SK-N-SH treated with all-trans-retinoic acid at 6 μM for 48 hours (cell line): ENCODE data around the gene PIM3.

ENCODE experiments used
- ATAC-seq: fragments of 200-7000 bp; cut with Tn5 transposase; 3 replicates; pipeline ENCODE4 v1.9.1; 2020; ENCODE audit warnings: mild to moderate bottlenecking, moderate library complexity
- ARNTL ChIP-seq: fragments of 450-650 bp; formaldehyde crosslinking; IDR thresholded peaks from 2 replicates; pipeline ENCODE4 v1.5.0; 2020; ENCODE audit warnings: low read depth, mild to moderate bottlenecking, moderate library complexity, borderline replicate concordance
- BACH2 ChIP-seq: fragments of 250-450 bp; sonication (Bioruptor Pico); IDR thresholded peaks from 2 replicates; pipeline ENCODE4 v1.9.0; 2021; ENCODE audit warnings: mild to moderate bottlenecking, borderline replicate concordance
- CSDC2 ChIP-seq: fragments of 250-450 bp; sonication (Bioruptor Pico); IDR thresholded peaks from 2 replicates; pipeline ENCODE4 v1.5.0; 2020; ENCODE audit warnings: mild to moderate bottlenecking, moderate library complexity
- GLIS3 ChIP-seq: fragments of 250-450 bp; sonication (Bioruptor Pico); IDR thresholded peaks from 2 replicates; pipeline ENCODE4 v1.5.0; 2020; ENCODE audit warnings: mild to moderate bottlenecking, moderate library complexity
- PPARA ChIP-seq: fragments of 250-450 bp; sonication (Bioruptor Pico); IDR thresholded peaks from 2 replicates; pipeline ENCODE4 v1.5.0; 2020; ENCODE audit warnings: mild to moderate bottlenecking, borderline replicate concordance
- RARB ChIP-seq: fragments of 250-450 bp; sonication (Bioruptor Pico); IDR thresholded peaks from 2 replicates; pipeline ENCODE4 v1.8.0; 2021; ENCODE audit warnings: mild to moderate bottlenecking, moderate library complexity
- SNAI2 ChIP-seq: fragments of 250-450 bp; sonication (Bioruptor Pico); IDR thresholded peaks from 2 replicates; pipeline ENCODE4 v1.5.0; 2020; ENCODE audit warnings: mild to moderate bottlenecking, moderate library complexity
- TCF4 ChIP-seq: fragments of 250-450 bp; sonication (Bioruptor Pico); IDR thresholded peaks from 2 replicates; pipeline ENCODE4 v1.8.0; 2021; ENCODE audit warnings: mild to moderate bottlenecking, moderate library complexity, borderline replicate concordance
- ZFP3 ChIP-seq: fragments of 250-450 bp; sonication (Bioruptor Pico); IDR thresholded peaks from 2 replicates; pipeline ENCODE4 v1.5.0; 2020; ENCODE audit warnings: mild to moderate bottlenecking, moderate library complexity
- ZFP30 ChIP-seq: fragments of 450-650 bp; formaldehyde crosslinking; IDR thresholded peaks from 2 replicates; pipeline ENCODE4 v1.5.0; 2022; ENCODE audit warnings: mild to moderate bottlenecking, moderate library complexity
- ZNF565 ChIP-seq: fragments of 450-650 bp; formaldehyde crosslinking; conservative IDR thresholded peaks from 2 replicates; pipeline ENCODE4 v1.5.0; 2020; ENCODE audit warnings: low read depth, mild to moderate bottlenecking, moderate library complexity
- ZNF70 ChIP-seq: fragments of 450-650 bp; formaldehyde crosslinking; IDR thresholded peaks from 2 replicates; pipeline ENCODE4 v1.5.0; 2020; ENCODE audit warnings: mild to moderate bottlenecking, moderate library complexity
- ZNF8 ChIP-seq: fragments of 450-650 bp; formaldehyde crosslinking; IDR thresholded peaks from 2 replicates; pipeline ENCODE4 v1.5.0; 2020; ENCODE audit warnings: mild to moderate bottlenecking, moderate library complexity
- TF ChIP-seq, protein P1 (sequence below): fragments of 250-450 bp; sonication (Bioruptor Pico); IDR thresholded peaks from 2 replicates; pipeline ENCODE4 v1.5.1; 2021; ENCODE audit warnings: mild to moderate bottlenecking, moderate library complexity
- TF ChIP-seq, protein P2 (sequence below): fragments of 250-450 bp; sonication (Bioruptor Pico); IDR thresholded peaks from 2 replicates; pipeline ENCODE4 v1.8.0; 2021; ENCODE audit warnings: low read depth, mild to moderate bottlenecking, moderate library complexity, borderline replicate concordance
- TF ChIP-seq, protein P3 (sequence below): fragments of 250-450 bp; sonication (Bioruptor Pico); IDR thresholded peaks from 2 replicates; pipeline ENCODE4 v1.5.1; 2020; ENCODE audit warnings: low read depth, mild to moderate bottlenecking, moderate library complexity
- TF ChIP-seq, protein P4 (sequence below): fragments of 250-450 bp; sonication (Bioruptor Pico); IDR thresholded peaks from 2 replicates; pipeline ENCODE4 v1.5.0; 2020; ENCODE audit warnings: mild to moderate bottlenecking, moderate library complexity

Gene PIM3

DNA sequence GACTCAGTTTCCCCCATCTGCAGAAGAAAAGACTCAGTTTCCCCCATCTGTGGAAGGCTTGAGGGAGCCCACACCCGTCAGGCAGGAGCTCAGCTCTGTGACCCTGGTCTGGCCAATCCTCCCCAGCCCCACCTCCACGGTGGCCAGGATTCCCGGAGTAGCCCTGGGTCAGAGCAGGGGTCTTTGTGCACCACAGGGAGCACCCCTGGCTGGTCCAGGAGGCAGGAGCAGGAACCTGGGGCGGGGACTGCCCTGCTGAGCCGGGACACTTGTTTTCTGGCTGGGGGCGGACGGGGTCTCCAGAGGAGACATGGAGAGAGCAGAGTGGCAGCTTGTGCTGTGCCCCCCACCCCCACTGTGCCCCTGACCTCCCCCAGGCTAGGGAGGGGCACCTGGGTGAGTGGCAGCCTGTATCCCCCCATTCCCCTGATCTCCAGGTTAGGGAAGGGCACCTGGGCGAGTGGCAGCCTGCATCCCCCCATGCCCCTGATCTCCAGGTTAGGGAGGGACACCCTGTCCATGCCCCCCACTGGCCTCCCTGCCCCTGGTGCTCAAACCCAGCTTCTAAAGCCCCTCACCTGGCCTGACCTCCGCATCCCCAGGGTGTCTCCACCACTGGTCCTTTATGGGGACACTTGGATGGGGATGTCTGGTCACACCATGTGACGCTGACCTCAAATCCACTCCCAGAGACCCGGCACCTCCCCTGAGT lies 33.2 kb downstream of the PIM3 start:
- TF ChIP-seq CSDC2 (CRISPR knock-in tag) (no peak), PPARA (CRISPR knock-in tag) (no peak), ZFP30 (no peak), ZNF565 (CRISPR knock-in tag) (no peak), GLIS3 (CRISPR knock-in tag) (no peak), ZNF70 (CRISPR knock-in tag) (no peak), ZFP3 (CRISPR knock-in tag) (no peak), SNAI2 (no peak), ARNTL (CRISPR knock-in tag) (no peak), ZNF8 (CRISPR knock-in tag) (no peak)
- TF ChIP-seq, protein P1, sequence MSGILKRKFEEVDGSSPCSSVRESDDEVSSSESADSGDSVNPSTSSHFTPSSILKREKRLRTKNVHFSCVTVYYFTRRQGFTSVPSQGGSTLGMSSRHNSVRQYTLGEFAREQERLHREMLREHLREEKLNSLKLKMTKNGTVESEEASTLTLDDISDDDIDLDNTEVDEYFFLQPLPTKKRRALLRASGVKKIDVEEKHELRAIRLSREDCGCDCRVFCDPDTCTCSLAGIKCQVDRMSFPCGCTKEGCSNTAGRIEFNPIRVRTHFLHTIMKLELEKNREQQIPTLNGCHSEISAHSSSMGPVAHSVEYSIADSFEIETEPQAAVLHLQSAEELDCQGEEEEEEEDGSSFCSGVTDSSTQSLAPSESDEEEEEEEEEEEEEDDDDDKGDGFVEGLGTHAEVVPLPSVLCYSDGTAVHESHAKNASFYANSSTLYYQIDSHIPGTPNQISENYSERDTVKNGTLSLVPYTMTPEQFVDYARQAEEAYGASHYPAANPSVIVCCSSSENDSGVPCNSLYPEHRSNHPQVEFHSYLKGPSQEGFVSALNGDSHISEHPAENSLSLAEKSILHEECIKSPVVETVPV = no peak
- TF ChIP-seq, protein P2, sequence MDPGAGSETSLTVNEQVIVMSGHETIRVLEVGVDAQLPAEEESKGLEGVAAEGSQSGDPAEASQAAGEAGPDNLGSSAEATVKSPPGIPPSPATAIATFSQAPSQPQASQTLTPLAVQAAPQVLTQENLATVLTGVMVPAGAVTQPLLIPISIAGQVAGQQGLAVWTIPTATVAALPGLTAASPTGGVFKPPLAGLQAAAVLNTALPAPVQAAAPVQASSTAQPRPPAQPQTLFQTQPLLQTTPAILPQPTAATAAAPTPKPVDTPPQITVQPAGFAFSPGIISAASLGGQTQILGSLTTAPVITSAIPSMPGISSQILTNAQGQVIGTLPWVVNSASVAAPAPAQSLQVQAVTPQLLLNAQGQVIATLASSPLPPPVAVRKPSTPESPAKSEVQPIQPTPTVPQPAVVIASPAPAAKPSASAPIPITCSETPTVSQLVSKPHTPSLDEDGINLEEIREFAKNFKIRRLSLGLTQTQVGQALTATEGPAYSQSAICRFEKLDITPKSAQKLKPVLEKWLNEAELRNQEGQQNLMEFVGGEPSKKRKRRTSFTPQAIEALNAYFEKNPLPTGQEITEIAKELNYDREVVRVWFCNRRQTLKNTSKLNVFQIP (CRISPR knock-in tag) = no peak
- TF ChIP-seq, protein P3, sequence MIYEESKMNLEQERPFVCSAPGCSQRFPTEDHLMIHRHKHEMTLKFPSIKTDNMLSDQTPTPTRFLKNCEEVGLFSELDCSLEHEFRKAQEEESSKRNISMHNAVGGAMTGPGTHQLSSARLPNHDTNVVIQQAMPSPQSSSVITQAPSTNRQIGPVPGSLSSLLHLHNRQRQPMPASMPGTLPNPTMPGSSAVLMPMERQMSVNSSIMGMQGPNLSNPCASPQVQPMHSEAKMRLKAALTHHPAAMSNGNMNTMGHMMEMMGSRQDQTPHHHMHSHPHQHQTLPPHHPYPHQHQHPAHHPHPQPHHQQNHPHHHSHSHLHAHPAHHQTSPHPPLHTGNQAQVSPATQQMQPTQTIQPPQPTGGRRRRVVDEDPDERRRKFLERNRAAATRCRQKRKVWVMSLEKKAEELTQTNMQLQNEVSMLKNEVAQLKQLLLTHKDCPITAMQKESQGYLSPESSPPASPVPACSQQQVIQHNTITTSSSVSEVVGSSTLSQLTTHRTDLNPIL (CRISPR knock-in tag) = no peak
- TF ChIP-seq, protein P4, sequence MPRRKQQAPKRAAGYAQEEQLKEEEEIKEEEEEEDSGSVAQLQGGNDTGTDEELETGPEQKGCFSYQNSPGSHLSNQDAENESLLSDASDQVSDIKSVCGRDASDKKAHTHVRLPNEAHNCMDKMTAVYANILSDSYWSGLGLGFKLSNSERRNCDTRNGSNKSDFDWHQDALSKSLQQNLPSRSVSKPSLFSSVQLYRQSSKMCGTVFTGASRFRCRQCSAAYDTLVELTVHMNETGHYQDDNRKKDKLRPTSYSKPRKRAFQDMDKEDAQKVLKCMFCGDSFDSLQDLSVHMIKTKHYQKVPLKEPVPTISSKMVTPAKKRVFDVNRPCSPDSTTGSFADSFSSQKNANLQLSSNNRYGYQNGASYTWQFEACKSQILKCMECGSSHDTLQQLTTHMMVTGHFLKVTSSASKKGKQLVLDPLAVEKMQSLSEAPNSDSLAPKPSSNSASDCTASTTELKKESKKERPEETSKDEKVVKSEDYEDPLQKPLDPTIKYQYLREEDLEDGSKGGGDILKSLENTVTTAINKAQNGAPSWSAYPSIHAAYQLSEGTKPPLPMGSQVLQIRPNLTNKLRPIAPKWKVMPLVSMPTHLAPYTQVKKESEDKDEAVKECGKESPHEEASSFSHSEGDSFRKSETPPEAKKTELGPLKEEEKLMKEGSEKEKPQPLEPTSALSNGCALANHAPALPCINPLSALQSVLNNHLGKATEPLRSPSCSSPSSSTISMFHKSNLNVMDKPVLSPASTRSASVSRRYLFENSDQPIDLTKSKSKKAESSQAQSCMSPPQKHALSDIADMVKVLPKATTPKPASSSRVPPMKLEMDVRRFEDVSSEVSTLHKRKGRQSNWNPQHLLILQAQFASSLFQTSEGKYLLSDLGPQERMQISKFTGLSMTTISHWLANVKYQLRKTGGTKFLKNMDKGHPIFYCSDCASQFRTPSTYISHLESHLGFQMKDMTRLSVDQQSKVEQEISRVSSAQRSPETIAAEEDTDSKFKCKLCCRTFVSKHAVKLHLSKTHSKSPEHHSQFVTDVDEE = no peak
- peak; percentile 19; the same call in 2 of the 3 replicates for ATAC-seq

DNA sequence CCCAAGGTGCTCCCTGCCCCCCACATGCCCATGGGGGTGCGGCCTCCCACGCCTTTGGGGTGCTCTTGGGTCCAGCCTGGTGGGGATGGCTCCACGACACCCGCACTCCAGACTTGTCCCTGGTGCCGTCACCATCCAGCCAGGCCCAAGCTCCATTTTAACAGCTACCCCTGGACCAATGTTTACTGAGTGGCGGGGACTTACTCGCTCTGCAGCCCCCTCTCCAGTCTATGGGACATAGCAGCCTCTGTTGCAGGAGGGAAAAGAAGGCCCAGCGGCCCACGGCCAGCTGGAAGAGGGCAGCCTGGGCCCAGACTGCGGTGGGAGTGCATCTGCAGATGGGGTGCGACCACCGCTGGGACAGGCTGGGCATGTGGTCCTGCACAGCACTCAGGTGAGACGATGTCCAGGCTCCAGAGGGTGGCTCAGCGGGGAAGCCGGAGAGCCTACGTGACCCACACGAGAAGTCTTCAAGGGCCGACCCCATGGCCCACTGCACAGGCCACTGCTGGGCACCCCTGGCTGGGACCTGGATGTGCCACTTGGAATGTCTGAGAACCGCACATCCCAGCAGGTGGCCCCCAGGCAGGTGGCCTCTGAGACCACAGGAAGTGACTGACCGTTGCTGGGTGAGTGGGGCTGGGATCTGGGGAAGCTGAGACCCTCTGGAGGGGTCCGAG lies 33.9 kb downstream of the PIM3 start:
- TF ChIP-seq RARB (CRISPR knock-in tag) (no peak), ZFP3 (CRISPR knock-in tag) (no peak)
- ATAC-seq = no peak

- TF ChIP-seq ARNTL (CRISPR knock-in tag) = no peak
- no peak for TF ChIP-seq TCF4 (CRISPR knock-in tag)
- TF ChIP-seq ZFP30 = no peak
- TF ChIP-seq RARB (CRISPR knock-in tag) = no peak
- TF ChIP-seq, protein P2 (CRISPR knock-in tag) = no peak
- no peak for TF ChIP-seq SNAI2
- TF ChIP-seq ZNF8 (CRISPR knock-in tag) = no peak
- TF ChIP-seq, all 23 proteins: peak for 0
- ATAC-seq = no peak
Measured at GRCh38 chr22:49995041-49995360, 34.4 kb downstream of the PIM3 start.

GRCh38 chr22:49995361-49996118 lies 35.0 kb downstream of the PIM3 start:
- ATAC-seq = no peak
- no peak for TF ChIP-seq ZNF8 (CRISPR knock-in tag)
- TF ChIP-seq, protein P3 (CRISPR knock-in tag) = no peak
- no peak for TF ChIP-seq ZFP30
- TF ChIP-seq ZNF565 (CRISPR knock-in tag) = no peak
- TF ChIP-seq BACH2 (CRISPR knock-in tag) = no peak
- TF ChIP-seq, protein P4 = no peak
- no peak for TF ChIP-seq ZFP3 (CRISPR knock-in tag)
